Uterus (tissue), 2 donors: ENCODE measurements around the gene CEACAM4.
"Not testable (repeated sequence)": the region's sequence is repeated elsewhere in the genome, so short reads cannot be mapped to it uniquely, and the experiment has no call there.

ENCODE experiments used
- POLR2A ChIP-seq, 2 donors: fragments of 450-650 bp; IDR thresholded peaks; one replicate each; pipeline ENCODE4 v1.6.1; 2016; ENCODE audit warnings: antibody characterized with exemption in 2 of 2, mild to moderate bottlenecking in 1 of 2, moderate library complexity in 1 of 2
- TF ChIP-seq, protein P1 (sequence below), 4 experiments: fragments of 200-600 bp in 2 of 4; fragments of 450-650 bp in 2 of 4; sonication (generic) in 2 of 4; IDR thresholded peaks; one replicate each; pipeline ENCODE4 v1.5.1; 2016 to 2019; ENCODE audit warnings: antibody characterized with exemption in 4 of 4, mild to moderate bottlenecking in 2 of 4, moderate library complexity in 1 of 4

- TF ChIP-seq, protein P1, sequence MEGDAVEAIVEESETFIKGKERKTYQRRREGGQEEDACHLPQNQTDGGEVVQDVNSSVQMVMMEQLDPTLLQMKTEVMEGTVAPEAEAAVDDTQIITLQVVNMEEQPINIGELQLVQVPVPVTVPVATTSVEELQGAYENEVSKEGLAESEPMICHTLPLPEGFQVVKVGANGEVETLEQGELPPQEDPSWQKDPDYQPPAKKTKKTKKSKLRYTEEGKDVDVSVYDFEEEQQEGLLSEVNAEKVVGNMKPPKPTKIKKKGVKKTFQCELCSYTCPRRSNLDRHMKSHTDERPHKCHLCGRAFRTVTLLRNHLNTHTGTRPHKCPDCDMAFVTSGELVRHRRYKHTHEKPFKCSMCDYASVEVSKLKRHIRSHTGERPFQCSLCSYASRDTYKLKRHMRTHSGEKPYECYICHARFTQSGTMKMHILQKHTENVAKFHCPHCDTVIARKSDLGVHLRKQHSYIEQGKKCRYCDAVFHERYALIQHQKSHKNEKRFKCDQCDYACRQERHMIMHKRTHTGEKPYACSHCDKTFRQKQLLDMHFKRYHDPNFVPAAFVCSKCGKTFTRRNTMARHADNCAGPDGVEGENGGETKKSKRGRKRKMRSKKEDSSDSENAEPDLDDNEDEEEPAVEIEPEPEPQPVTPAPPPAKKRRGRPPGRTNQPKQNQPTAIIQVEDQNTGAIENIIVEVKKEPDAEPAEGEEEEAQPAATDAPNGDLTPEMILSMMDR (IDR thresholded peaks at IDR 0.05), result not testable (repeated sequence)
- TF ChIP-seq POLR2A (IDR thresholded peaks at IDR 0.05), result not testable (repeated sequence)
Observed at GRCh38 chr19:41582577-41583182, 44.2 kb downstream of the CEACAM4 start.
